GM18526 (cell line): Measurements from ENCODE around the gene ABR.

Source experiments
- POLR2A ChIP-seq: IDR thresholded peaks from 3 replicates; pipeline ENCODE4 v1.6.1; 2011; ENCODE audit not compliant: insufficient read length; ENCODE audit errors: extremely low read depth

The ABR gene

DNA sequence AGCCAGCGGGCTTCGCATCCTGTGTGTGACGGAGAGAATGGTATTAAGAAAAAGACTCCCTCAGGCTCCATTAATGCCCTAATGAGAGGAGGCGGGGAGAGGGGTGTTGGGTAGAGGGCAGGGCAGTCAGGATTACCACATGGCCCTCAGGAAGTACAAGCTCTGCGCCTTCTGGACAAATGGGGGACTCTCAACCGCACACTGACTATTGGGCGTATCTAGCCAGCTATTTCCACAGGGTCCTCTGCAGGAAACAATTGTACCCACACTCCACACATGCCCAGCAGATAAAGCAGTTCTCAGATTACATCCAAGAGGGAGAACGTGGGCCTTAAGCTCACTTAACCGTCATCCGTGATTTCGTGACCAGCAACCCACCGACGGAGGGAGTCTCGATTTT lies 214.9 kb downstream of the ABR start:
- TF ChIP-seq POLR2A = no peak

- no peak for TF ChIP-seq POLR2A
Measured at GRCh38 chr17:962670-963069, 217.1 kb downstream of the ABR start.

GRCh38 chr17:962166-962565 lies 217.6 kb downstream of the ABR start:
- TF ChIP-seq POLR2A = no peak

DNA sequence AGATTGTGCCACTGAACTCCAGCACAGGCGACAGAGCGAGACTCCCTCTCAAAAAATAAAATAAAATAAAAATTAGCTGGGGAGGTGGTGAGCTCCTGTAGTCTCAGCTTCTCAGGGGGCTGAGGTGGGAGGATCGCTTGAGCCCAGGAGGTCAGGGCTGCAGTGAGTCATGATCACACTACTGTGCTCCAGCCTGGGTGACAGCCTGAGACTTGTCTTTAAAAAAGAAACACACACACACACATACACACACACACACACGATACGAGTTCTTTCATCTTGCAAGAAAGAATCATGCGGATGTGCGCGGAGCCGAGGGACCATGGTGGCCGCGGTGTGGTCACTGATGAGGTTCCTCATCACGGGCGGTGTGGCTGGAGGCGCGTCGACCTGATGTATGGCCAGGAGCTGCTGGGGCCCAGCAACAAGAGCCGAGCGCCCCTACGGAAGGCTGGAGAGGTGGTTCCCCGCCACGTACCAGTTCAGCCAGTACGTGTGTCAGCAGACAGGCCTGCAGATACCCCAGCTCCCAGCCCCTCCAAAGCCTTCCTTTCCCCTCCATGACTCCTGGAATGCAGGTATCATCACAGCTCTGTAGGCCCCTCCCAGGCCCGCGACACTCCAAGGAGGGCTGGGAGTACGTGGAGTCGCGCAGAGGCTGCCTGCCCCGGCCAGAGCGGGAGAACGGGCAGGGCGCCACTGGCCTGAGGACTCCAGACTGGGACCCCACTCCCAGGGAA lies 220.9 kb downstream of the ABR start:
- TF ChIP-seq POLR2A = no peak

DNA sequence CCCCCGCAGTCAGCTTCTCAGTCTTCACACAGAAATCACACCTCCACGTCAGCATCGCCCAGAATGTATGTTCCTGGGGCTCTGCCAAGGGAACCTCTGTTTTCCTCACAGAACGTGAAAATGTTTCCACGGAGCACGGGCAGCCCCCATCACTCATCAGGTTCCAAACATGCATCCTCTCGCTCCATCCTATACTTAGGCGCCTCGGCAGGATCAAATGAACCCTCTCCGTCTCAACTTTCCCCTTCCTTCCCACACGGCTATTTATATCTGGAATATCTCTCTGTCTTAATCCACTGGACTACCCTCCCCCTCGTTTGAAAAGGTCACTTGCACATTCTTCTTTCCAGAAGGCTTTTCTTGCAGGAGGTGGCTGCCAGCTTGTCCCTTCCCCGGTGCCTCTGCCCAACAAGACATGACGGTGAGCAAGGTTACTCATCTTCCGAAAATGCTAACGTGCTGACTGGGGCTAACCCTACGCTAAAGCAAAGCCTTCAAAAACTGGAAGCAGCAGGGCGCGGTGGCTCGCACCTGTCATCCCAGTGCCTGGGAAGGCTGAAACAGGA lies 221.8 kb downstream of the ABR start:
- no peak for TF ChIP-seq POLR2A

GRCh38 chr17:956905-957304 lies 222.9 kb downstream of the ABR start:
- no peak for TF ChIP-seq POLR2A

GRCh38 chr17:954431-955164 lies 225.2 kb downstream of the ABR start:
- no peak for TF ChIP-seq POLR2A

- no peak for TF ChIP-seq POLR2A
Measured at GRCh38 chr17:953767-954166, 226.0 kb downstream of the ABR start.
